Measurements from ENCODE around the gene IL1R2.
"Not testable (repeated sequence)": the region's sequence is repeated elsewhere in the genome, so short reads cannot be mapped to it uniquely, and the experiment has no call there.

IL1R2 gene

DNA sequence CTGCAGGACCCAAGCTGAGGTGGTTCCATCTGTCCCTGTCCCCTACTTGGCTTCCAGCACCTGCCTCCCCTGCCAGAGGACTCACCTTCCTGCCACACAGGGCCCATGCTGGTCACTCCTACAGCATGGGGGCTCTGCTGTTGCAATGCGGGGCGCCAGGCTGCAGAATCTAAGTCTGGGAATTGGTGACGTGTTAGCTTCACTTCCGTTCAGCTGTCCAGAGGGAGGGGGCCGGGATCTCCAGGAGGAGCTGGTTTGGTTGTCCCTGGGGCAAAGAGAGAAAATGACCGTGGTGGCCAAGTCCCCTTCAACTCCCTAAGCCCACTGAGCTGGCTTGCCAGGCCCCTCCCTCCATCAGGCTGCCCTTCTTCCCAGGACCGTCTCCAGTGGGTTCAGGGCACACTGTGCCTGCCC lies 69.5 kb downstream of the IL1R2 start:
- no peak overlapping the region for H3K4me3 Mint-ChIP-seq
- peaks cover 18% of the 10 kb centered on the region for H3K4me1 Mint-ChIP-seq
- H3K36me3 Mint-ChIP-seq, result no peaks in the 10 kb centered on the region
- no peak overlapping the region for H3K27ac Mint-ChIP-seq
- ATAC-seq, result no peak
- H3K27me3 Mint-ChIP-seq, result peaks cover 18% of the 10 kb centered on the region
- H3K9me3 Mint-ChIP-seq, result no peaks in the 10 kb centered on the region

- ATAC-seq, result peak; percentile 58
- peak overlapping the region; percentile 60 for H3K27ac Mint-ChIP-seq
- peaks cover 27% of the 10 kb centered on the region for H3K27me3 Mint-ChIP-seq
- H3K9me3 Mint-ChIP-seq, result no peaks in the 10 kb centered on the region
- no peaks in the 10 kb centered on the region for H3K36me3 Mint-ChIP-seq
- H3K4me1 Mint-ChIP-seq, result peaks cover 18% of the 10 kb centered on the region
- H3K4me3 Mint-ChIP-seq, result no peak overlapping the region
These were observed 70.4 kb downstream of the IL1R2 start for GRCh38 chr2:102061962-102062795.

DNA sequence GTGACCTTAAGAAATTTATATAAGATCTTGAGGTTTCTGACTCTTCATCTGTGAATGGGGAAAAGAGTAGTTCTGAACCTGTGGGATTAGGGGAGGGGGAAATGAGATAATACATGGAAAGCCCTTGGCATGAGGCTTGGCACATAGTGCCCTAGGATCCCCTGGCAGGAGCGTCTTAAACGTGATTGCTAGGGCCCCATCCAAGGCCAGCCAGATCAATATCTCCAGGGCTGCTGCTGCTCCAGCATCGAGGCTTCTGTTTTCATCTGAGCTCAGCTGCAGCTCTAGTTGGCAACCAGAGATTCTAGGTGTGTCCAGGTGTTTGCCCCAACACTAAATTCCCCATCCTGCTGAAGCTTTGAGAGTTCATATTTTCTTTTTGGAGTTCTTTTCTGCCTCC lies 71.0 kb downstream of the IL1R2 start:
- peaks cover 34% of the 10 kb centered on the region for H3K27me3 Mint-ChIP-seq
- peaks cover 18% of the 10 kb centered on the region for H3K4me1 Mint-ChIP-seq
- no peaks in the 10 kb centered on the region for H3K36me3 Mint-ChIP-seq
- ATAC-seq, result no peak
- peak overlapping the region; percentile 60 for H3K27ac Mint-ChIP-seq
- H3K9me3 Mint-ChIP-seq, result no peaks in the 10 kb centered on the region
- no peak overlapping the region for H3K4me3 Mint-ChIP-seq

DNA sequence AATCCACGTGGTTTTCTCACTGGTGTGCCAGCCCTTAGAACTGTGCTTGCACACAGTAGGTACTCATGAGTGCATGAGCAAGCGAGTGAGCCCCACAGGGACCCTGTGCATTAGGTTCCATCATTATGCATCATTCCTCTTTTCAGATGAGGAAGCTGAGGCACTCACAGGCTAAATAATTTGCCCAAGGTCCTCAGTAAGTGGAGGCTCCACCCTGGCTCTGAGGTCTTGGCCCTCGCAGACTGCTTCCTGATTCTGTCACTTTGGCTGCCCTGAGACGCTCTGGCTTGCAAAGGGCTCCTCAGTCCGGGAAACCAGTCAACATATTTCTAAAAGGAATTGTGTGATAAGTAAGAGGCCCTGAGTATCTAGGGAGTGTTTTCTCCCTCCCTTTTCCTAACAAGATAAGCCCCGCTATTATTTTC lies 71.7 kb downstream of the IL1R2 start:
- peaks cover 40% of the 10 kb centered on the region for H3K27me3 Mint-ChIP-seq
- H3K9me3 Mint-ChIP-seq, result peaks cover 4% of the 10 kb centered on the region
- peak overlapping the region; percentile 60 for H3K27ac Mint-ChIP-seq
- H3K4me1 Mint-ChIP-seq, result peaks cover 18% of the 10 kb centered on the region
- no peak overlapping the region for H3K4me3 Mint-ChIP-seq
- no peak for ATAC-seq
- no peaks in the 10 kb centered on the region for H3K36me3 Mint-ChIP-seq

- Mint-ChIP-seq H3K27ac (no peak overlapping the region), H3K27me3 (peaks cover 47% of the 10 kb centered on the region), H3K9me3 (peaks cover 8% of the 10 kb centered on the region), H3K4me1 (peaks cover 18% of the 10 kb centered on the region), H3K36me3 (no peaks in the 10 kb centered on the region), H3K4me3 (no peak overlapping the region)
- ATAC-seq, result no peak
These were observed 72.3 kb downstream of the IL1R2 start for GRCh38 chr2:102063941-102064678.

DNA sequence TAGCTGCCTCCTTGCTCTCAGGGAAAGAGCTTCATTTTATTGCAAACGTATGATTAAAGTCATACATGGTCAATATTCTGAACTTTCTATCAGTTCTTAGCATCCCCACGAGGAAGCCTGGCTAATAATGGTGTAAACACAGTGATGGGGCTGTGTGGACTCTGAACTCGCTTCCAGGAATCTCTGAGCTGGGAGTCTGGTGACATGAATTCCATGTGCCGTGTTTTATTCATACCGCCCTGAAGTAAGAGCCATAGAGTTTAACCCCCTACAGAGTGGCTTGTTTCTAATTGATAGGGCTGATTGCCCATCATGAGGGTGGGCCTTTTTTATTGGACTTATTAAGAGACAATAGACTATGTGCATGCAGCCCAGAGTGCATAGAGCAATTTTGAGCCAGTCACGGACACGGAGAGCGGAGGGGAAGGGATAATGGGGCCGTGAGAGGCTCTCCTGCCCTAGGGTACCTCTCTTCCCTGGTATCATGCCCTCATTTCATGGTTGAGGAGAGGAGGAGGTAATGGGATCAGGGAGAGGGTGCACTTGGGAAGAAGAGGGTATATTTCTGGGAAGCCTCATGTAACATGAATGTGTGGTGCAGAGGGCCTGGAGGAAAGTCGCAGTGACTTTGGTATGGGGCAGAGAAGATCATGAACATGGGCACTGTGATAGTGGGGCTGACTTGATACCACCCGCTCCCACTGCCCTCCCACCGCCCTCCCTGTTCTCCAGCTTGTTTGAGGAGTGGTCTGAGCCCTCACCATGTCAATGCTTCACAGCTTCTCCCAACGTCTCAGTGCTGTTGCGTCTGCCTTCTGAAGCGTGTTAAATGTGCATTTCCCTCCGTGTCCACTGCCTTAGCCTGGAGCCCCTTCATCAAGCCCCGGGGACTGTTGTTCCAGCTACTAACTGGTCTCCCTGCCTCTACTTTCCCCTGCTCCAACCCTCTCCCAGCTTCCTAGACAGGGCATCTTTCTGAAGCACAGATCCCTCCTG lies 73.2 kb downstream of the IL1R2 start:
- Mint-ChIP-seq H3K4me1 (peaks cover 18% of the 10 kb centered on the region), H3K9me3 (peaks cover 8% of the 10 kb centered on the region), H3K27me3 (peaks cover 48% of the 10 kb centered on the region), H3K4me3 (no peak overlapping the region), H3K36me3 (no peaks in the 10 kb centered on the region), H3K27ac (no peak overlapping the region)
- ATAC-seq, result no peak

DNA sequence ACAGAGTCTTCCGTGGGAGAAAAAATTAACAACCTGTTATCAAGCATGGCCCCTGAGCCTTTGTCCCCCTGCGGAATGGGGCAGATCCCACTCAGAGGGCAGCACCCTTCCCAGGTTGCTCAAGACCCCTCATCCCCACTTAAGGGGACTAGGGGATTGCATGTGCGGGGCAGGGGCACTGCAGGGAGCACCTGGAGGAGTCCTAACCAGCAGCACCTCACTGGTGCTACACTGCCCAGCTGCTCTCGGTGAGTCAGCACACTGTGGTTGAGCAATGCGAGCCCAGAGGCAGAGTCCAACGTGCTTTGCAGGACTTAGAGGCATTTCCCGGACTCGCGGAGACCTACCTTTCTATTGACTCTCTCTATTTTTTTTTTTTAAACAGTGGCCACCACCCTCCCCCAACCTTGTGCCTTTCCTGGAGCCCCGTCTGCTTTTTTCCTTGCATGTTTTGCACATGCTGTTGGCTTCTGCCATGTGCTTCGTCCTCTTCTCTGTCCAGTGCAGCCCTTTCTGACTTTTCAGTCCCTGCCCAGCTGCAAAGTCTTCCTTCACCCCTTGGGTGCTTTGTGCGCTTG lies 74.0 kb downstream of the IL1R2 start:
- H3K9me3 Mint-ChIP-seq, result peaks cover 8% of the 10 kb centered on the region
- no peak overlapping the region for H3K27ac Mint-ChIP-seq
- ATAC-seq, result no peak
- H3K27me3 Mint-ChIP-seq, result peaks cover 48% of the 10 kb centered on the region
- H3K4me1 Mint-ChIP-seq, result peaks cover 18% of the 10 kb centered on the region
- no peak overlapping the region for H3K4me3 Mint-ChIP-seq
- no peaks in the 10 kb centered on the region for H3K36me3 Mint-ChIP-seq

- Mint-ChIP-seq H3K27ac (no peak overlapping the region), H3K36me3 (no peaks in the 10 kb centered on the region), H3K4me1 (peaks cover 18% of the 10 kb centered on the region), H3K4me3 (no peak overlapping the region), H3K27me3 (peaks cover 48% of the 10 kb centered on the region), H3K9me3 (peaks cover 8% of the 10 kb centered on the region)
- no peak for ATAC-seq
These were observed 74.8 kb downstream of the IL1R2 start for GRCh38 chr2:102066554-102066953.

- H3K36me3 Mint-ChIP-seq, ATAC-seq, H3K27ac Mint-ChIP-seq, H3K9me3 Mint-ChIP-seq, H3K4me3 Mint-ChIP-seq, H3K4me1 Mint-ChIP-seq: not testable (repeated sequence)
- H3K27me3 Mint-ChIP-seq, result peaks cover 48% of the 10 kb centered on the region
These were observed 76.4 kb downstream of the IL1R2 start for GRCh38 chr2:102068126-102068525.

- no peak for ATAC-seq
- H3K36me3 Mint-ChIP-seq, result no peaks in the 10 kb centered on the region
- H3K9me3 Mint-ChIP-seq, result peaks cover 8% of the 10 kb centered on the region
- peaks cover 48% of the 10 kb centered on the region for H3K27me3 Mint-ChIP-seq
- H3K4me3 Mint-ChIP-seq, result no peak overlapping the region
- H3K27ac Mint-ChIP-seq, result no peak overlapping the region
- H3K4me1 Mint-ChIP-seq, result no peaks in the 10 kb centered on the region
These were observed 77.7 kb downstream of the IL1R2 start for GRCh38 chr2:102069311-102069974.

DNA sequence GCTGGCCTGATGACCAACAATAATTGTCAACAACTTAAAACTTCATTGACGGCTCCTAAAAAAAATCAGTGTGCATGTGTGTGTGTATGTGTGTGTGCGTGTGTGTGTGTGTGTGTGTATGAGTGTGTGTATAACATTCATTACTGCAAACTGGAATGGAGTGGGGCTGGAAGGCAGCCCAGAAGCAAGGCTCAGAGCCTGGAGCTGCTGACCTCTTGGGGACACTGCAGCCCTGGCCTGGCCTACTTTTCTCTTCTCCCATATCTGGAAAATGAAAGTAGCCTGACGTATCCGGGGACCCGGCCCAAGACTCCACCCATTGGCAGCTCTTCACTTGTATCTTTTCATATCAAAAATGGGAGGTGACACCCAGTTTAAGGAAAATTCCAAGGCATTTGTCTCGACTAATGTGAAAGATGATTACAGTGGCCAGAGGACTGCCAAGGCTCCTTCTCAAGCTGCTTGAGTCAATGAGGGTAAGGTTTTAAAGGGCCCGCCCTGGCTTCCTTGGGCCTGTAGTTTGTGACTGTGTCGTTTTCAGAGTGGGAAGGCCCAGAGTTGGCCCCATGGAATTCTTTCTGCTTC lies 78.4 kb downstream of the IL1R2 start:
- Mint-ChIP-seq H3K36me3 (no peaks in the 10 kb centered on the region), H3K27me3 (peaks cover 41% of the 10 kb centered on the region), H3K27ac (no peak overlapping the region), H3K9me3 (peaks cover 8% of the 10 kb centered on the region), H3K4me3 (no peak overlapping the region), H3K4me1 (no peaks in the 10 kb centered on the region)
- no peak for ATAC-seq

DNA sequence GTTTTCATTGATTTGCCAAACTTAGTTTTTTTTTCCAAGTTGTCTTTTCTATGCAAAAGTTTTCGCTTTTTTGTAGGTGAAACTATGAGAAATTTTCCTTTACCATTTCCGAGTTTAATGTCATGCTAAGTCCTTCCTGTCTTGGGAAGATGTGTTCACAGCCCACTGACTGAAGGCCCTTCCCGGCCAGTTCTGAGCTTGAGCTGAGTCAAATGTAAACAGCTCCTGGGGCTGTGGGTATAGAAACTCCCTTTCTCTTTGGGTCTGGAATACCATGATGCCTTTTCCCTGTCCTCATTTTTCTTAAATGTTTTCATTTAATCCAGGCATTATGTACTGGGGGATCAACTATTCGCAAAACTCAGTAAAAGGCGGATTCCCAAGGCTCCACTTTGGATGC lies 81.0 kb downstream of the IL1R2 start:
- Mint-ChIP-seq H3K36me3 (no peaks in the 10 kb centered on the region), H3K9me3 (peaks cover 8% of the 10 kb centered on the region), H3K4me1 (no peaks in the 10 kb centered on the region), H3K4me3 (no peak overlapping the region), H3K27ac (no peak overlapping the region), H3K27me3 (peaks cover 29% of the 10 kb centered on the region)
- no peak for ATAC-seq

- Mint-ChIP-seq H3K9me3 (peaks cover 6% of the 10 kb centered on the region), H3K27me3 (peaks cover 29% of the 10 kb centered on the region), H3K4me3 (no peak overlapping the region), H3K36me3 (no peaks in the 10 kb centered on the region), H3K27ac (no peak overlapping the region), H3K4me1 (no peaks in the 10 kb centered on the region)
- ATAC-seq, result no peak
These were observed 81.5 kb downstream of the IL1R2 start for GRCh38 chr2:102073168-102073724.

Data from stimulated activated memory B cell treated with anti-CD40 and anti-IgM and Interleukin-4, amounts not matched to agents 10 μg/mL and 1 μg/mL and 100 μg/mL, for 72 hours (primary cell).